HG03025 (cell line): ENCODE results near the gene ULK4.
"Not testable (repeated sequence)": the region's sequence is repeated elsewhere in the genome, so short reads cannot be mapped to it uniquely, and the experiment has no call there.

Source experiments
- ATAC-seq: cut with Tn5 transposase; IDR thresholded peaks from one replicate; pipeline ENCODE4 v1.9.1; 2021; ENCODE audit warnings: mild to moderate bottlenecking, moderate library complexity; ENCODE audit not compliant: unreplicated experiment, low FRiP score

ULK4 gene

GRCh38 chr3:41288785-41289184, 673.1 kb downstream of the ULK4 start:
- no peak for ATAC-seq

GRCh38 chr3:41286305-41286704, 675.6 kb downstream of the ULK4 start:
- no peak for ATAC-seq

GRCh38 chr3:41284934-41285333, 677.0 kb downstream of the ULK4 start:
- ATAC-seq: not testable (repeated sequence)

GRCh38 chr3:41277790-41278465, 684.0 kb downstream of the ULK4 start:
- no peak for ATAC-seq

- ATAC-seq: no peak
These were observed 685.7 kb downstream of the ULK4 start for GRCh38 chr3:41276191-41276590.

GRCh38 chr3:41274944-41275668, 686.8 kb downstream of the ULK4 start:
- ATAC-seq: no peak

GRCh38 chr3:41272667-41273066, 689.2 kb downstream of the ULK4 start:
- no peak for ATAC-seq

- no peak for ATAC-seq
These were observed 693.8 kb downstream of the ULK4 start for GRCh38 chr3:41267975-41268640.

- ATAC-seq: no peak
These were observed 696.1 kb downstream of the ULK4 start for GRCh38 chr3:41265823-41266273.

GRCh38 chr3:41265011-41265545, 696.8 kb downstream of the ULK4 start:
- ATAC-seq: no peak

GRCh38 chr3:41260063-41260450, 701.8 kb downstream of the ULK4 start:
- no peak for ATAC-seq

GRCh38 chr3:41259449-41260062, 702.3 kb downstream of the ULK4 start:
- no peak for ATAC-seq

- ATAC-seq: no peak
These were observed 703.6 kb downstream of the ULK4 start for GRCh38 chr3:41258239-41258800.

- no peak for ATAC-seq
These were observed 710.3 kb downstream of the ULK4 start for GRCh38 chr3:41251593-41251992.

- no peak for ATAC-seq
These were observed 711.1 kb downstream of the ULK4 start for GRCh38 chr3:41250825-41251224.

GRCh38 chr3:41249318-41249717, 712.6 kb downstream of the ULK4 start:
- no peak for ATAC-seq

GRCh38 chr3:41248525-41248924, 713.4 kb downstream of the ULK4 start:
- ATAC-seq: no peak

- no peak for ATAC-seq
These were observed 714.6 kb downstream of the ULK4 start for GRCh38 chr3:41247055-41248004.

- no peak for ATAC-seq
These were observed 717.1 kb downstream of the ULK4 start for GRCh38 chr3:41244620-41245336.
